Measurements from ENCODE around the gene ALKBH5.
A peak's percentile ranks its signal among the peaks of the same experiment; 100 is the strongest.
"Not testable (repeated sequence)": the region's sequence is repeated elsewhere in the genome, so short reads cannot be mapped to it uniquely, and the experiment has no call there.

The ALKBH5 gene

GRCh38 chr17:18216906-18217305 is 33.3 kb downstream of the ALKBH5 start:
- DNase-seq = not testable (repeated sequence)

- DNase-seq = peak in 44 of 56 donors; percentile 12 to 89 (median 48)
Observed at GRCh38 chr17:18217412-18218015, 33.9 kb downstream of the ALKBH5 start.

GRCh38 chr17:18218756-18219415 is 35.3 kb downstream of the ALKBH5 start:
- DNase-seq = no peak

- no peak for DNase-seq
Observed at GRCh38 chr17:18224053-18224386, 40.4 kb downstream of the ALKBH5 start.

DNA sequence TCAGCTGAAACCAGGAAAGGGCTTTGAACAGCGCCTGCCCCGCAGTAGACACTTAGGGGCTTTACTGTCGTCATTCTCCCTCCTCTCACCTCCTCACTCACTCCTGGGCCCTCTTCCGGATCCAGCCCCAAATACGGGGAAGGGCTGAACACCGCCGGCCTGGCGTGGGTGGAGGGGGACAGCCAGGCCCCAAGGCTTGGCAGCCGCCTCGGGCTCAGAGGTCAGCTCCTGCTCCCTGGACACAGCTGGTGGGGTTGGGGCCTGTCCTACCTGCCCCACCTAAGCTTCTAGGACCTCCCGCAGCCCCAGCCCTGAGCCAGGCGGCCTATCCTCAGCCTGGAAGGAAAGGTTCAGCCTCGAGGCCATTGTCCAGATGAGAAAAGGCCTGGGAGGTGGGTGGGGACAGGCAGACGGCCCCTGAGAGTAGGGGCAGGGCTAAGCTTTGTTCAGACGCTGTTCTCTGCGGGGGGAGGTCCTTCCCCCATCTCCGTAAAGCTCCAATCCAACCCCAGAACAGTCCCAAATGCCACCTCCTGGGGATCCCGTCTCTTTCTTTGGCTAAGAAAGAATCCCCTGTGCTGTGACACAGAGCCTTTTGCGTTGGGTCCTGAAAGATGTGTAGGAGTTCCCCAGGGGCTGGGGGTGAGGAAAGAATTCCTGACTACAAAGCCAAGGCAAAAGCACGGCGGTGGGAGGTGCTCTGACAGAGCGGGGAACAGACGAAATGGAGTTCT is 40.9 kb downstream of the ALKBH5 start:
- DNase-seq = no peak

DNA sequence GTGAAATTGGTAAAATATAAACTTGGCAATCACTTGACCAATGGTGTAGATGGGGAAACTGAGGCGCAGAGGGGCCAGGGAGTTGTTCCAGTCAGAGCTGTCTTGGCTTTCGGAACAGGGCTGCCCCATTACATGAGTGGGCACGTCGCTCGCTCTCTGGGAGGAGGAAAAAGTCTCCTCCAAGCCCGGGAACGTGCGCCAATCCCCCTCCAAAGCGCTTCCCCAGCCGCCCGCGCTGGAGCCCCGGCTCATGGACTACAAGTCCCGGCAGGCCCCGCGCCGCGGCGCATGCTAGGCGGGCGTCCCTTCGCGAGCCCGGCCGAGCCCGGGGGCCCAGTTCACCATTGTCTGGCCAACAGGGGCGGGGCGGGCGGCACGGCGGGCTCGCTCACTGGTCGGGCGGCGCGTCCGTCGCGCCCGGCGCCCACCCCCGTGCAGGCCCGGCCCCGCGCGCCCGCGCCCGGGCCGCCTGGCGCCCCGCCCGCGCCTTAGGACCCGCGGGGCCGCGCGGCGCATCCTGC is 41.6 kb downstream of the ALKBH5 start, which contains the start of gene LLGL1:
LLGL1 (plus strand) TSS at position 515 of the 521 bp plus-strand sequence. CDS start 48 bp downstream, outside the sequence.
- DNase-seq = peak in 55 of 56 donors; percentile 64 to 98 (median 89)

DNA sequence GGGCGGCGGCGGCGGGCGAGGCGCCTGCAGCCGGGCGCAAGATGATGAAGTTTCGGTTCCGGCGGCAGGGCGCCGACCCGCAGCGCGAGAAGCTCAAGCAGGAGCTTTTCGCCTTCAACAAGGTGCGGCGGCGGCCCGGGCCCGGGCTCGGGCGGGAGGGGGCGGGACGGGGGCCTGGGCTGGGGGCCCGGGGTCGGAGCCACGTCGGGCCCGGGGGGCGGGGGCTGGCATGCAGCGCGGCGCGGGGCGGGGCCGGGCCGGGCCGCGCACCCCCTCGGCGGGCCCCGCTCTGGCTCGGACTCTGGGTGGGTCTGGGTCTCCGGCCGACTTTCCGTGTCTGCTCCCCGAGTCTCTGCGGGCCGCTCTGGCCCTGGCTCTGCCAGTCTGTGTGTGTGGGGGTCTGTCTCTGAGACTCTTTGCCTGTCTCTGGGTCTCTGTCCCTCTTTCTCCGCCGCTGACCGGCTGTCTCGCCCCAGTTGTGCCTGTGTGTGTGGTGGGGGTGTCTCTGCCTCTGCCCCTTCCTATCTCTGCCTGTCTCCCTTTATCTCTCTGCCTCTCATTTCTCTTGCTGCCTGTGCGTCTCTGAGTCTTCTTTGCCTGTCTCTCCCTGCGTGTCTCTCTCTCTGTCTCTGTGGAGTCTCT is 42.1 kb downstream of the ALKBH5 start:
- peak in 9 of 56 donors; percentile 41 to 82 (median 60) for DNase-seq

- DNase-seq = no peak
Observed at GRCh38 chr17:18226284-18226945, 42.8 kb downstream of the ALKBH5 start.

DNA sequence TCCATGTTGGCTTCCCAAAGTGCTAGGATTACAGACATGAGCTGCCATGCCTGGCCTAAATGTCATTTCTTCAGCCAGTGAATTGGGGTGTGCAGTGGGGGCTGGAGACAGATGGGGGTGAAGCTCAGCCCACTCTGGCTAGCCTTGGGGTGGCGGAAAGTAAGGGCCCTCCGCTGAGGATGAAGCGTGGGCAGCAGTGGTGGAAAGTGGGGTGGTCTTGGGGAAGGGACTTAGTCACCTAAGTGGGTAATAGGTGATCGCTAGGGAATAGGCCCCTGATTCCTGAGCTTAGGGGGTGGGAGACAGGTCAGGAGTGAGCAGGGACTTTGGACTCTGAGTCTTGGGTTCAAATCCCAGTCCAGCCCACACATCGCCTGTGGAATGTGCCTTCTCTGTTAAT is 44.0 kb downstream of the ALKBH5 start:
- no peak for DNase-seq

GRCh38 chr17:18228176-18228682 is 44.6 kb downstream of the ALKBH5 start:
- peak in 1 of 56 donors; percentile 8 for DNase-seq

- no peak for DNase-seq
Observed at GRCh38 chr17:18229254-18229653, 45.6 kb downstream of the ALKBH5 start.

DNA sequence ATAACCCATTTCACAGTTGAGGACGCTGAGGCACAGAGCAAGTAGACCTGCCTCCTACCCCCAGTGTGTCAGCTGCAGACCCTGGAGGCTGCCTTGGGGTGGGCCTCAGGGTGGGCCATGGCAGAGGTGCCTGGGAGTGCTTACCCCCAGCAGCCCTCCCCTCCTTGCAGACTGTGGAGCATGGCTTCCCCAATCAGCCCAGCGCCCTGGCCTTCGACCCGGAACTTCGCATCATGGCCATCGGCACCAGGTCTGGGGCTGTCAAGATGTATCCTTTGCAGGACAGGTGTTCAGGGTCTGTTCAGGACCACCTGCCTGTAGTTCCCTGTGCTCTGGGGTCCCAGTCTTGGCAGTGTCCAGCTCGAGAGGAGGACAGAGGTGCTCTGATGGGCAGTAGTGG is 46.1 kb downstream of the ALKBH5 start:
- DNase-seq = no peak

DNA sequence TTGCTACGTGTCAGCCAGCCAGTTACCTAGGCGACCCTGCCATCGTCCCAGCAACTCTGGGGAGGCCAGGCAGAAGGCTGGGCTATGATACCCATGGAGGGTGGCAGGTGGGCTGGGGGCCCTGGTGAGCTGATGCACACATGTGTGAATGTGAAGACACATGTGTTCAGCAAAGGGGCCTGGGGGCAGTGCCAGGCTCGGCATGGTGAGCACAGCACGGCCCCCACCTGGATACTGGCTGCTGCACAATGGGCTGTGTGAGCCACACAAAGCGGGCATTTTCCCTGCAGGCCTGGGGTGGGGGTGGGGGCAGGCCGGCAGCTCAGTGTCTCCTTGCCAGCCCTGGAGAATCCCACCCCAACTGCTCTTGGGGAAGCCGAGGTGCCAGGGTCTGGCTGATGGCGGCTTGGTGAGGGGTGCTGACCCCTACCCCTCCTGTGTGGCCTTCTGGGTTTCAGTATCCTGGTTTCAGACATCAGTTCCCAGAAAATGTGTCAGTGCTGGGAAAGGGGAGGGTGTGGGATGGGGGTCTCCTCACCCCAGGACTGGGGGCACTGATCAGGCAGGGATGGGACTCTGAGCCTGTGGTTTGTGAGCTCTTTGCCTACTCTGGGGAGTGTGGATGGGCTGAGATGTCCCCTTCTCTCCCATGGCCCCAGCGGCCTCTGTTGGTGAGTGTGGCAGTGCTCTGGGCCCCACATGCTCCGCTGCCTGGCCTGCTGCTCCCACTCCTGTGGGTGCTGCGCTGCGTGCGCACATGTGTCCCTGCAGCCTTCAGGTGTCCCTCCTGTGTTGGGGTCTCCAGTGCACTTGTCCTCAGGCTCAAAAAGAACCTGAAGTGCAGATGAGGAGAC is 46.9 kb downstream of the ALKBH5 start:
- peak in 52 of 56 donors; percentile 18 to 90 (median 68) for DNase-seq

DNA sequence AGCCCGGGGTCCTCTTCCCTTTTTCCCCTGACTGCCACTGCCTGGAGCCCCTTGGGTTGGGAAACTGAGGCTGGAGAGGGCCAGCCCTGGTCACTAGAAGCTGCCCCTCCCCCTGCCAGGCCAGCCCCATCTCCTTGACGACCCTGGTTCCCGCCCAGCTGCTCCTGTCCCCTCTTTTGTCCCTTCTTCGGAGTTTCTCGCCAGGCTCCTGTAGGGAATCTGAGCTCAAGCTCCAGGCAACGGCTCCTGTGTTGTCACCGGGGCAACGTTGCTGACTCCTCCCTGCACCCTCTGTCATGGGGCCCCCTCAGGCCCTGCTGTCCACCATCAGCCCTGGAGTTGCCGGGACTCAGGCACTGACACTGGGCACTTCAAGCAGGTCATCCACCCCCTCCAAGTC is 47.5 kb downstream of the ALKBH5 start:
- DNase-seq = peak in 16 of 56 donors; percentile 10 to 56 (median 38)

- DNase-seq = no peak
Observed at GRCh38 chr17:18233803-18234518, 50.3 kb downstream of the ALKBH5 start.

- no peak for DNase-seq
Observed at GRCh38 chr17:18234853-18235380, 51.3 kb downstream of the ALKBH5 start.

DNA sequence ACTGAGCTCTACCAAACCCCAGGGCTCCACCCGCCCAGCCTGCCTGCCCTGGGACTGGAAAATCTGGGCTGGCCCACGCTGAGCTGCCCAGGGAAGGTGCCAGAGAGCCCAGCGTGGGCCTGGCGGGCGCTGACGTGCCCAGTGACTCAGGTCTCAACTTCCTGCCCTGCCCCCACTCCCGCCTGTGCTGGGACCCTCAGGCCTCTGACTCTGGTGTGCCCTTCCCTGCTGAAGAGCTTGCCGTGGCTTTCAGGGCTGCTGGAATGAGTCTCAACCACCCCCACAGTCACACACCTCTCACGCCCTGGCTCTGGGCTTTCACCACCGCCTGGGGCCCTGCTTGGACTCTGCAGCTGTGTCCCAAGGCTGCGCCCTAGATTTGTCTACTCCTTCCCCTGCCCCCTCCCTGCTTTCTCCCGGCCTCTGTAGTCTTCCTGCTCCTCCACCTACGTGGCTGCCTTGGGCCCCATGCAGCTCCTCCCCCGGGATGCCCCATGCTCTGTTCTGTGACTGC is 52.2 kb downstream of the ALKBH5 start:
- DNase-seq = no peak

DNA sequence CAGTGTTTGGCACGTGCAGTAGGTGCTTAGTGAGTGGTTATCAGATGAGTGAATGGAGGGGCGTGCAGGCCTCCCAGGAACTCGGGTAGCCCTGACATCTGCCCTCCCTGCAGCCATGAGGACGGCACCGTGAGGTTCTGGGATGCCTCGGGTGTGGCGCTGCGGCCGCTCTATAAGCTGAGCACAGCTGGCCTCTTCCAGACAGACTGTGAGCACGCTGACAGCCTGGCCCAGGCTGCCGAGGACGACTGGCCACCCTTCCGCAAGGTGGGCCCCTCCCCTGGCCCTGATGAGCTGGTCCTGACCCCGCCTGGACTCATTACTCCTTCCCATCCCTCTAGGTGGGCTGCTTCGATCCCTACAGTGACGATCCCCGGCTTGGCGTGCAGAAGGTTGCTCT is 52.9 kb downstream of the ALKBH5 start:
- no peak for DNase-seq

DNA sequence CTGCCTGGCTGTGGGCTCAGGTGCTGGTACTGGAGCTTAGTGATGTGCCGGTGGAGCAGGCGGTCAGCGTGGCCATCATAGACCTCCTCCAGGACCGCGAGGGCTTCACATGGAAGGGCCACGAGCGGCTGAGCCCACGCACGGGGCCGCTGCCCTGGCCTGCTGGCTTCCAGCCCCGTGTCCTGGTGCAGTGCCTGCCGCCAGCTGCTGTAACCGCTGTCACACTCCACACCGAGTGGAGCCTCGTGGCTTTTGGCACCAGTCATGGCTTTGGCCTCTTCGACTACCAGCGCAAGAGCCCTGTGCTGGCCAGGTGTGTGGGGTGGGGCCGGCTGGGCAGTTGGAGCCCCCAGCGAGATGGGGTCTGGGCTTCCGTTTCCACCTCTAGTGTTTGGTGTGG is 53.8 kb downstream of the ALKBH5 start:
- no peak for DNase-seq
